ENCODE data around the gene MYH14.

DNA sequence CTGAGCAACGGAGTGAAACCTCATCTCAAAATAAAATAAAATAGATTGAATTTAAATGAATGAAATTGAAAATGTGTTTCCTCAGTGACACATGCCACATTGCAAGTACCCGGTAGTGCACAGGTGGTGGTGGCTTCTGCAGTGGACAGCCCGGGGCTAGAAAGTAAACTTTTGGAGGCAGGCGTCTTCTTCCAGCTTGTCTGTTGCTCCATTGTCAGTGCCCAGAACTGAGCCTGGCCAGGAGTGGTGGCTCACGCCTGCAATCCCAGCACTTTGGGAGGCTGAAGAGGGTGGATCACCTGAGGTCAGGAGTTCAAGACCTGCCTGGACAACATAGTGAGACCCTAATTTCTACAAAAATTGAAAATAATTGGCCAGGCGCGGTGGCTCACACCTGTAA lies 5.7 kb downstream of the MYH14 start:
- TF ChIP-seq SUZ12 (IDR thresholded peaks at IDR 0.05; ENCODE audit: extremely low read depth, insufficient read depth, insufficient read length) (no peak), ZNF274 (IDR thresholded peaks at IDR 0.05; ENCODE audit: low read depth, low read length) (no peak), YY1 (IDR thresholded peaks at IDR 0.05; ENCODE audit: insufficient read depth, insufficient read length) (no peak)

Measured in NT2/D1 (cell line).